Hepatocyte (in vitro differentiated cells): ENCODE measurements around the gene PRSS27.

Experiments
- CTCF ChIP-seq: fragments of 200-600 bp; sonication (generic); IDR thresholded peaks from 2 replicates; pipeline ENCODE4 v1.5.1; 2016; ENCODE audit warnings: antibody characterized with exemption, mild to moderate bottlenecking; ENCODE audit not compliant: poor library complexity
- EZH2 ChIP-seq: fragments of 200-600 bp; sonication (generic); IDR thresholded peaks from 2 replicates; pipeline ENCODE4 v1.6.1; 2016; ENCODE audit warnings: antibody characterized with exemption, mild to moderate bottlenecking, borderline replicate concordance
- EZH2phosphoT487 ChIP-seq: fragments of 200-600 bp; sonication (generic); IDR thresholded peaks from one replicate; pipeline ENCODE4 v1.6.1; 2018; ENCODE audit warnings: antibody characterized with exemption, mild to moderate bottlenecking, low read depth, moderate library complexity; ENCODE audit not compliant: unreplicated experiment, severe bottlenecking

- TF ChIP-seq CTCF: no peak
- TF ChIP-seq EZH2: no peak
- no peak for TF ChIP-seq EZH2phosphoT487
These were observed 17.2 kb upstream of the PRSS27 start for GRCh38 chr16:2737238-2737605.
